22Rv1 (cell line): ENCODE results near the gene CDK5RAP3.

Experiments used
- ZFX ChIP-seq: fragments of 450-650 bp; IDR thresholded peaks from 2 replicates; pipeline ENCODE4 v1.6.1; 2017; ENCODE audit warnings: antibody characterized with exemption, borderline replicate concordance
- TF ChIP-seq, protein P1 (sequence below): fragments of 450-650 bp; IDR thresholded peaks from 2 replicates; pipeline ENCODE4 v1.5.1; 2017; ENCODE audit warnings: mild to moderate bottlenecking

DNA sequence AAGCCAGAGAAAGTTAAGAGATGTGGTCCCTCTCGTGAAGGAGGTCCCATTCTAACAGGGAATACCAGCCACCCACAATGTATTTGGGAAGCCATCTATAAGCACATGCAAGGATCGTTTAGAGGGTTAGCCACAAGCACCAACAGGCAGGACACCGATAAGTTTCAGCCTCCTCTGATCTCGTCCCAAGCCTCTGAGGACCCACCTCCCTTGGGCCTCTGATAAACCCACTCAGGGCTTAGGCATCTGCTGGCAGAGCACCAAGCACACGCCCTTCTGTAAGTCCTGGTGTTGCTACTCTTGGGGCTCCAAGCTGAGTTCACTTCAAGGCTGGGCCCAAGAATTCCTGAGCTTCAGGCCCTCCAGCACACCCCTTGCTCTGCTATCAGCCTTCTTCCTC, 35.0 kb upstream of the CDK5RAP3 start:
- TF ChIP-seq, protein P1, sequence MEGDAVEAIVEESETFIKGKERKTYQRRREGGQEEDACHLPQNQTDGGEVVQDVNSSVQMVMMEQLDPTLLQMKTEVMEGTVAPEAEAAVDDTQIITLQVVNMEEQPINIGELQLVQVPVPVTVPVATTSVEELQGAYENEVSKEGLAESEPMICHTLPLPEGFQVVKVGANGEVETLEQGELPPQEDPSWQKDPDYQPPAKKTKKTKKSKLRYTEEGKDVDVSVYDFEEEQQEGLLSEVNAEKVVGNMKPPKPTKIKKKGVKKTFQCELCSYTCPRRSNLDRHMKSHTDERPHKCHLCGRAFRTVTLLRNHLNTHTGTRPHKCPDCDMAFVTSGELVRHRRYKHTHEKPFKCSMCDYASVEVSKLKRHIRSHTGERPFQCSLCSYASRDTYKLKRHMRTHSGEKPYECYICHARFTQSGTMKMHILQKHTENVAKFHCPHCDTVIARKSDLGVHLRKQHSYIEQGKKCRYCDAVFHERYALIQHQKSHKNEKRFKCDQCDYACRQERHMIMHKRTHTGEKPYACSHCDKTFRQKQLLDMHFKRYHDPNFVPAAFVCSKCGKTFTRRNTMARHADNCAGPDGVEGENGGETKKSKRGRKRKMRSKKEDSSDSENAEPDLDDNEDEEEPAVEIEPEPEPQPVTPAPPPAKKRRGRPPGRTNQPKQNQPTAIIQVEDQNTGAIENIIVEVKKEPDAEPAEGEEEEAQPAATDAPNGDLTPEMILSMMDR = no peak
- TF ChIP-seq ZFX = no peak
